GM18508 (cell line): ENCODE results near the gene KDM6B.

Source experiments
- ATAC-seq: cut with Tn5 transposase; IDR thresholded peaks from one replicate; pipeline ENCODE4 v1.9.1; 2021; ENCODE audit warnings: moderate number of reproducible peaks; ENCODE audit not compliant: insufficient read depth, unreplicated experiment

KDM6B gene

GRCh38 chr17:7822126-7822525, 11.9 kb upstream of the KDM6B start:
- ATAC-seq, result no peak

DNA sequence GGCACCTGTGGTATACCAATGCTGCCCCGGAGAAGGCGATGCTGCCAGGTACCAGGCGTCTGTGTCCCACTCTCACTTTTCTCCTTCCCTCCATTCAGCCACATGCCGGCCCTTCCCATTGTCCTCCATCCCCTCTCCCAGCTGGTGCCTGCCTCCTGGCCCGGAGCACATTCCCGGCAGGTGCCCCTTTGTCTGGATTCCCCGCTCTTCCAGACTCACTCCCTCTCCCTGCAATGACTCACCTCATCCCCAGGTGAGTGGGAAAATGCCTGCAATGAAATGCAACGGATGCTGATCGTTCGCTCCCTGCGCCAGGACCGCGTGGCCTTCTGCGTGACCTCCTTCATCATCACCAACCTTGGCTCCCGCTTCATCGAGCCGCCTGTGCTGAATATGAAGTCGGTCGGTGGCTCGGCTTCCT, 10.4 kb upstream of the KDM6B start:
- ATAC-seq, result no peak

GRCh38 chr17:7824021-7824924, 9.7 kb upstream of the KDM6B start:
- ATAC-seq, result no peak

GRCh38 chr17:7825206-7825990, 8.6 kb upstream of the KDM6B start:
- ATAC-seq, result no peak

GRCh38 chr17:7830616-7831015, 3.4 kb upstream of the KDM6B start:
- no peak for ATAC-seq

GRCh38 chr17:7831233-7831632, 2.8 kb upstream of the KDM6B start:
- no peak for ATAC-seq

GRCh38 chr17:7832431-7832830, 1.6 kb upstream of the KDM6B start:
- no peak for ATAC-seq

GRCh38 chr17:7833011-7833794, 814 bp upstream of the KDM6B start:
- no peak for ATAC-seq

GRCh38 chr17:7834542-7834956, 532 bp downstream of the KDM6B start:
- ATAC-seq, result no peak

- no peak for ATAC-seq
Observed at GRCh38 chr17:7834957-7835813, 1.2 kb downstream of the KDM6B start.

GRCh38 chr17:7835814-7836595, 2.0 kb downstream of the KDM6B start:
- ATAC-seq, result no peak

DNA sequence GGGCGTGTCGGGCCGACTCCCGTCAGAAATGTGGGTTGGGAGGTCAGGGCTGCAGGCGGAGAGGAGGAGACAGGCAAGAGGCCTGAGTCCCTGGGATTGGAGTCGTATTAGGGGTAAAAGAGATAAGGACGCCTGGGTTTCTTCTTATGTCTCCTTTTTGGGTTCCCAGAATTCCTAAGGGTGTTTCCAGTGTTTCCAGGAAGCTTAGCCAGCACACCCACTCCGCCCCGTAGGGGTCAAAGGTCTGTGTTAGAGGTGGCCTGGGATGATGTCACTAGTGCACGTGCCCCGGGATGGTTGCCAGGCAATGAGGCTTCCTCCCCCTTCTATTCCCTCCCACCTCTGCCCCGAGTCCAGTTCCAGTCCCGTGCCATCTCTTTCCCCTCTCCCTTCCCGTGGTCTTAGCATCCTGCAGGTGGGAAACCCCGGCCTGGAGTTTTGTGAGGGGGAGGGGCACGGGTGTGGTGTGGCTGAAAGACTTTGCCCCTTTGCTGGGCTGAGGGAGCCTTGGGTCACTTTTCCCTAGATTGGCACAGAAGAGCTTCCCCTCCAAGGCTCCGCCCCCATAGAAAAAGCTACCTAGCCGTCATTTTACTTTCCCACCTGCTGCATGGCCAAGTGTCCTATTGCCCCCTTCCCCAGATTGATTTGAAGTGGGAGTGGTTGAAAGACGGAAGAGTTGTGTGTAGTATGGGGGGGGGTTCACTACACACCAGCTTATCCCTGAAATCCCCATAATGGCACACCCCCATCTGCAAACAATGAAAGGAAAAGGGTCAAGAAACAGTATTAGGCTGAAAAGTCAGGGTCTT, 2.8 kb downstream of the KDM6B start:
- no peak for ATAC-seq

DNA sequence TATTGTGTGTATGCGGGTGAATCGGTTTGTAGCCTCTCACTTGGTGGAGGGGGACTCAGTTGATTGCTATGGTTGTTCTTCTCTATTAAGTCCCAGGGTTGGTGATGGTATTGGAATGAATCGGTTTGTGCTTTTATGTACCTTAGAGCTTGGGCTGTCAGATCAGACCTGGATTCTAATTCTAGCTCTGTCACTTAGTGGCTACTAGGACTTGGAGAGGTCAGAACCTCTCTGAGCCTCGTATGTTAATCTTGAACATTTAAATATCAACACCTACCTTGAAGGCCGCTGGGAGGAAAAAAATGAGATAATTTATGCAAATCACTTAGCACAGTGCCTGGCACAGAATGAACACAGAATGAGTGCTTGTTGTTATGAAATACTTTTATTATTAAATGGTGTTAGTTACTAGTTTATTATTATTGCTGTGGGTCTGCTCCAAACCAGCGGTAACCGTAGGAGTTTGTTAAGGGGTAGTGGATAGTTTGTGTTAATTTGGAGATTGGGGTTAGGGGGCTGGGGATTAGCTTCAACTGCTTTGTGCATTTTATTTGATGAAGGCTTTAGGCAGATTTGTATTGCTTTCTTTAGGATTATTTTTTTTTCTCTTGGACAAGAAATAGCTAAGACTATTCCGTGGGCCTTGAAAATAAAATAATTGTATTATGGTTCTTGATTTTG, 3.5 kb downstream of the KDM6B start:
- no peak for ATAC-seq

DNA sequence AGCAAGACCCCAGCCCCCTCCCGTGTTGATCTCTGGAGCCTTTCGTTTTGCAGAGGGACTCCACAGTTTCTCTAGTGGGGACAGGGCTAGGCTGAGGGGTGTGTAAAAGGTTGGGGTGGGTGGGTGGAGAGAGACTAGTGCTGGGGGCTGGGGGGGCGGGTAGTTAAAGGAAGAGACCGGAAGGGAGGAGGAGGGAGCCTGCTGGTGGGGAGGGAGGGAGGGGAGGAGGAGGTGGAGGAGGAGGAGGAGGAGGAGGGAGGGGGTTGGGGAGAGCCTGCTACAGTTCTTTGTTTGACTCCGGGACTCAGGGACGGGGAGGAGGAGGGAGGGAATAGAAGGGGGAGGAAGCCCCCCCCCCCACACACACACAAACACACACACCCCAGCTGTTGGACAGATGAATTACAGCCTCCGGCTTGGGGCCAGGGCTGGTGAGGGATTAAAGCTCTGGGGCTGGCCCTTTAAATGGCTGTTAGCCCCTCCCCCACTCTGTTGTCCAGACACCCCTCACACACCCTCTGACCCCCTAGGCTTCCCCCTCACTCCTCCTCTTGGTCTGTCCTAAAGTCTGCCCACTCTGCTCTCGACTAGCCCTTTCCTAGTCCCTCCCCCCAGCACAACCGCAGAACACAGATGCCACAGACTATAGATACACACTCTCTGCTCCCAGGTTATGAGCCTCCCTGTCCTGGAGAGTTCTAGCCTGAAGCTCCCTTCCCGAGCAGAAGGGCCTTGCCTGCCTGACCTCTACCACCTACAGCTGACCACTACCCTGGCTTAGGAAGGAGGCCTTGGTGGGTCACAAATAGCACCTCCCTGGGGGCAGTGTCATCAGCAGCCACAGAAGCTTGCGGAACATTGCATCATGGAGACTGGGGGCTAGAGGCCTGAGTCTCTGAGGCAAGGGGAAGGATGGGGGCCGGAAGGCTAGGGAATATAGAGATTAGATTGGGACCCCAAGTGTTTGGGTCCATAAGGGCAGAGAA, 4.4 kb downstream of the KDM6B start:
- no peak for ATAC-seq

DNA sequence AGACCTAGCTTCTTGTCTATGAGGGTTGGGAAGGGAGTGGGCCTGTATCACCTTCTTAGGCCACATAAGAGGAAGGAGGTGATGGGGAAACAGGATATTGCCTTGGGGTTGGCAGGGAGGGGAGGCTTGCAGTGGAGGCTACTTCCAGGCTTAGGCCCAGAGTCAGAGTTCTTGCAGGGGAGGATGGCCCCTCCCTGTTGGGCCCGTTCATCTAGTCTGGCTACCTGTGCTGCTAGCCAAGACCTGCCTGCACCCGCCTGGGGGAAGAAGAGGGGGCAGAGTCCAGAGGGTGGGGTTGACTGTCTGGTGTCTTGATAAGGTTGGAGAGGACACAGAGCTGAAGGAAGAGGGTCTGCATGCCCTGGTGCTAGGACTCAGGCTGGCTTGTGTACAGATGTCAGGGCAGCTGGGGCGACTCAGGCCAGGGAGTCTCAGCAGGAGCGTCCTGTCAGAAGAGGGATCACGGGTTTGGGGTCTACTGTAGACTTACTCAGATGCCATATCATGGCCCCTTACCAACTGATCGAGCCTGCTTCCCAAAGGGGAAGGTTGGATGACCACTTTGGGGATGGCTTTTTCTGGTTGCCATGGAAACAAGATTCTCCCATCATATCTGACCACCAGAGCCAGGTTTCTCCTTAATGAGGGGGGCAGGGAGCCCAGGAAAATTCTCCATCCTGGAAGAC, 5.3 kb downstream of the KDM6B start:
- ATAC-seq, result no peak

GRCh38 chr17:7839876-7840261, 5.9 kb downstream of the KDM6B start:
- ATAC-seq, result no peak
